MCF 10A (cell line): ENCODE results near the gene TMEM132E. TPM values are rescaled to one million over a fixed set of nuclear protein-coding genes. Genes with fewer than 3 reads are reported as not detected.

Experiments used
- BruUV-seq: library from RNA; stranded (reverse); fragments of 400-500 nt; replicated peaks from 2 replicates; lab custom pipeline; 2021; lab: Mats Ljungman, UMichigan
- CTCF ChIA-PET: fragments of 300-600 bp; sonication (Branson Sonifier 250); formaldehyde crosslinking; extraction: SDS; loops from one replicate; lab custom pipeline; 2021; ENCODE audit warnings: antibody characterized with exemption, inconsistent platforms; lab: Yijun Ruan, JAX
- POLR2A ChIA-PET: fragments of 300-600, 350-650 bp; sonication (Branson Sonifier 250); formaldehyde crosslinking; extraction: SDS; loops from one replicate; lab custom pipeline; 2020; ENCODE audit warnings: antibody characterized with exemption, inconsistent platforms; lab: Yijun Ruan, JAX
- DNase-seq: peaks from one replicate; pipeline ENCODE4 v3.0.0-alpha.2; 2018; ENCODE audit not compliant: unreplicated experiment
- H3K27ac Mint-ChIP-seq: one replicate; pipeline ENCODE4 v1.8.0; 2022; ENCODE audit warnings: mild to moderate bottlenecking, low read depth, mixed read lengths; ENCODE audit not compliant: unreplicated experiment
- H3K27me3 Mint-ChIP-seq: one replicate; pipeline ENCODE4 v1.8.0; 2022; ENCODE audit warnings: mixed read lengths; ENCODE audit not compliant: insufficient read depth, unreplicated experiment
- H3K36me3 Mint-ChIP-seq: one replicate; pipeline ENCODE4 v1.8.0; 2022; ENCODE audit warnings: mild to moderate bottlenecking, moderate library complexity, mixed read lengths; ENCODE audit not compliant: insufficient read depth, unreplicated experiment
- H3K4me1 Mint-ChIP-seq: one replicate; pipeline ENCODE4 v1.8.0; 2022; ENCODE audit warnings: mixed read lengths; ENCODE audit not compliant: insufficient read depth, unreplicated experiment
- H3K4me3 Mint-ChIP-seq: one replicate; pipeline ENCODE4 v1.8.0; 2022; ENCODE audit warnings: mild to moderate bottlenecking, moderate library complexity, mixed read lengths; ENCODE audit not compliant: unreplicated experiment
- H3K9me3 Mint-ChIP-seq: one replicate; pipeline ENCODE4 v1.8.0; 2022; ENCODE audit warnings: mixed read lengths; ENCODE audit not compliant: unreplicated experiment
- intact Hi-C: fragments of 100-400 bp; cut with micrococcal nuclease; formaldehyde crosslinking; loops from 2 replicates; pipeline ENCODE4 v1.14.1; 2022
- total RNA-seq: library from RNA; stranded (reverse); gene quantifications from 2 replicates; pipeline ENCODE4 v1.2.3, GENCODE V29; 2022
- TF ChIP-seq, protein P1 (sequence below): fragments of 200-600 bp; IDR thresholded peaks from one replicate; pipeline ENCODE4 v1.8.0; 2022; ENCODE audit warnings: antibody characterized with exemption, mild to moderate bottlenecking; ENCODE audit not compliant: unreplicated experiment

TMEM132E gene
- total RNA-seq, 1 experiment from 2014 or later = not detected

DNA sequence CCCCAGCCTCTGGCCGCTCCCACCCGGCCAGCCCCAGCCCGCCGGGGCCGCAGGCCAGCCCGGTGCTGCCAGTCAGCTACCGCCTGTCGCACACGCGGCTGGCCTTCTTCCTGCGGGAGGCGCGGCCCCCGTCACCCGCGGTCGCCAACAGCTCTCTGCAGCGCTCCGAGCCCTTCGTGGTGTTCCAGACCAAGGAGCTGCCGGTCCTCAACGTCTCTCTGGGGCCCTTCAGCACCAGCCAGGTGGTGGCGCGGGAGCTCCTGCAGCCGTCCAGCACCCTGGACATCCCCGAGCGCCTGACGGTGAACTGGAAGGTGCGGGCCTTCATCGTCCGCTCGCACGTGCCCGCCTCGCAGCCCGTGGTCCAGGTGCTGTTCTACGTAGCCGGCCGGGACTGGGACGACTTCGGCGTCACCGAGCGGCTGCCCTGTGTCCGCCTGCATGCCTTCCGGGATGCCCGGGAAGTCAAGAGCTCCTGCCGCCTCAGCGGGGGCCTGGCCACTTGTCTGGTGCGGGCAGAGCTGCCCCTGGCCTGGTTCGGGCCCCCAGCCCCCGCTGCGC, 46.8 kb downstream of the TMEM132E start:
- no peak for DNase-seq
- no peaks in the 10 kb centered on the region for H3K4me1 Mint-ChIP-seq
- intact Hi-C loops = no loop called here
- peaks cover 29% of the 10 kb centered on the region for H3K9me3 Mint-ChIP-seq
- no peaks in the 10 kb centered on the region for H3K36me3 Mint-ChIP-seq
- H3K27me3 Mint-ChIP-seq = no peaks in the 10 kb centered on the region
- no TSS peak for BruUV-seq
- POLR2A ChIA-PET = no interaction called here
- TF ChIP-seq, protein P1, sequence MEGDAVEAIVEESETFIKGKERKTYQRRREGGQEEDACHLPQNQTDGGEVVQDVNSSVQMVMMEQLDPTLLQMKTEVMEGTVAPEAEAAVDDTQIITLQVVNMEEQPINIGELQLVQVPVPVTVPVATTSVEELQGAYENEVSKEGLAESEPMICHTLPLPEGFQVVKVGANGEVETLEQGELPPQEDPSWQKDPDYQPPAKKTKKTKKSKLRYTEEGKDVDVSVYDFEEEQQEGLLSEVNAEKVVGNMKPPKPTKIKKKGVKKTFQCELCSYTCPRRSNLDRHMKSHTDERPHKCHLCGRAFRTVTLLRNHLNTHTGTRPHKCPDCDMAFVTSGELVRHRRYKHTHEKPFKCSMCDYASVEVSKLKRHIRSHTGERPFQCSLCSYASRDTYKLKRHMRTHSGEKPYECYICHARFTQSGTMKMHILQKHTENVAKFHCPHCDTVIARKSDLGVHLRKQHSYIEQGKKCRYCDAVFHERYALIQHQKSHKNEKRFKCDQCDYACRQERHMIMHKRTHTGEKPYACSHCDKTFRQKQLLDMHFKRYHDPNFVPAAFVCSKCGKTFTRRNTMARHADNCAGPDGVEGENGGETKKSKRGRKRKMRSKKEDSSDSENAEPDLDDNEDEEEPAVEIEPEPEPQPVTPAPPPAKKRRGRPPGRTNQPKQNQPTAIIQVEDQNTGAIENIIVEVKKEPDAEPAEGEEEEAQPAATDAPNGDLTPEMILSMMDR = no peak
- H3K4me3 Mint-ChIP-seq = no peak overlapping the region
- CTCF ChIA-PET = interaction anchor here (0.5 kb wide), 1 partner anchor 543 kb away, joined by 3 read pairs; no protein-coding TSS in a partner anchor
- no peak overlapping the region for H3K27ac Mint-ChIP-seq

DNA sequence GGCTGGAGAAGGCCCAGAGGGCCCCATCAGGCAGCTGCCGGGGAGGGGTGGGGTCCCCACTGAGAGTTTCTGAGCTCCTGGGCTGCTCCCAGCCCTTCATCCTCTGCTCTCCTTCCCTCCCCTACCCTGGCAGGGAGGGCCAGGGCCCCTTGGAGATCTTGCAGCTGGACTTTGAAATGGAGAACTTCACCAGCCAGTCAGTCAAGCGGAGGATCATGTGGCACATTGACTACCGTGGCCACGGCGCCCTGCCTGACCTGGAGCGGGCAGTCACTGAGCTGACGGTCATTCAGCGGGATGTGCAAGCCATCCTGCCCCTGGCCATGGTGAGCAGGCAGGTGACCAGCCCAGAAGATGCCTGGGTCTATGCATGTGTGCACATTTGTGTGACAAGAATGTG, 49.5 kb downstream of the TMEM132E start:
- Mint-ChIP-seq H3K4me3 (no peak overlapping the region), H3K27ac (no peak overlapping the region), H3K4me1 (no peaks in the 10 kb centered on the region), H3K27me3 (no peaks in the 10 kb centered on the region), H3K36me3 (no peaks in the 10 kb centered on the region), H3K9me3 (peaks cover 22% of the 10 kb centered on the region)
- DNase-seq = no peak
- intact Hi-C loops = no loop called here
- no TSS peak for BruUV-seq
- TF ChIP-seq, protein P1 = no peak
- ChIA-PET POLR2A (no interaction called here), CTCF (interaction anchor here (0.6 to 1.2 kb wide), 3 partner anchors 9 to 265 kb away, joined by 3 to 8 read pairs (median 3); no protein-coding TSS in a partner anchor)

DNA sequence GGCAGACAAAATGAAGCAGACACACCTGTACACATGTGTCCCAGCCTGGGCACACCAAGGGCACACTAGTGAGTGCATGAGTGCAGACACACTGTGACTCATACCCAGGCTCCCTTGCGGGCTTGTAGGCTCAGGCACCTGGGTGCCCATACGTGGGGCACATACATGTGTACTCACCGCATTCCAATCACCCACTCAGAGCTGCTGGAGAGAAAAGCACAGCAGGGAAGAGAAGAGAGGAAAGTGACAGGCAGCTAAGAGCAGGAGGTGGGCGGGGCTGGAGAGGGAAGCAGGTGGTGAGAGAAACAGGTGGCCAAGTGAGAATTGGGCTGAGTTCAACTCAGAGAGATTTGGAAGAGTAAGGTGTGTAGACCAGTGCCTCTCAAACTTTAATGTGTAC, 54.0 kb downstream of the TMEM132E start:
- intact Hi-C loops = no loop called here
- no peaks in the 10 kb centered on the region for H3K27me3 Mint-ChIP-seq
- no TSS peak for BruUV-seq
- H3K27ac Mint-ChIP-seq = no peak overlapping the region
- no peak for DNase-seq
- no peaks in the 10 kb centered on the region for H3K4me1 Mint-ChIP-seq
- TF ChIP-seq, protein P1 = no peak
- POLR2A ChIA-PET = no interaction called here
- H3K4me3 Mint-ChIP-seq = no peak overlapping the region
- CTCF ChIA-PET = interaction anchor here (0.6 kb wide), 1 partner anchor 269 kb away, joined by 3 read pairs; no protein-coding TSS in a partner anchor
- H3K9me3 Mint-ChIP-seq = peaks cover 7% of the 10 kb centered on the region
- no peaks in the 10 kb centered on the region for H3K36me3 Mint-ChIP-seq

DNA sequence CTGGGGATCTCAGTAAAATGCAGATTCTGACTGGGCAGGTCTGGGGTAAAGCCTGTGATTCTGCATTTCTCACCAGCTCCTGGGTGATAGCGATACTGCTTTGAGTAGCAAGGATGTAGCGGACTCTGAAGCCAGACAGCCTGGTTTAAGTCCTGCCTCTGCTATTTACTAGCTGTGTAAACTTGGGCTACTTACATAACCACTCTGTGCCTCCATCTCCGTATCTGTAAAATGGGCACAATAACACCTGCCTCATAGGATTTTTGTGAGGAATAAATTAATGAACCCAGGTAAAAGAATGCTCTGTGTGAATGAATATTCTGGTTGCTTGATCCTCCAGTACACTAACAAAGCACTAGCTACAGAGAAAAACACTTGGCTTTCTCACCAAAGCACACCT, 54.4 kb downstream of the TMEM132E start:
- Mint-ChIP-seq H3K27ac (no peak overlapping the region), H3K27me3 (no peaks in the 10 kb centered on the region), H3K36me3 (no peaks in the 10 kb centered on the region), H3K4me1 (no peaks in the 10 kb centered on the region), H3K9me3 (peaks cover 7% of the 10 kb centered on the region), H3K4me3 (no peak overlapping the region)
- TF ChIP-seq, protein P1 = no peak
- CTCF ChIA-PET = no interaction called here
- intact Hi-C loops = no loop called here
- no TSS peak for BruUV-seq
- DNase-seq = no peak
- POLR2A ChIA-PET = no interaction called here
